ENCODE measurements around the gene CDC14A. TPM values are rescaled to one million over a fixed set of nuclear protein-coding genes. Genes with fewer than 3 reads are reported as not detected.

The CDC14A gene
- total and polyA plus RNA-seq, 2 of the 8 experiments (the other 6 are each of a cell fraction or from before 2014, with no cell fraction given): 3.2 to 8.9 TPM

DNA sequence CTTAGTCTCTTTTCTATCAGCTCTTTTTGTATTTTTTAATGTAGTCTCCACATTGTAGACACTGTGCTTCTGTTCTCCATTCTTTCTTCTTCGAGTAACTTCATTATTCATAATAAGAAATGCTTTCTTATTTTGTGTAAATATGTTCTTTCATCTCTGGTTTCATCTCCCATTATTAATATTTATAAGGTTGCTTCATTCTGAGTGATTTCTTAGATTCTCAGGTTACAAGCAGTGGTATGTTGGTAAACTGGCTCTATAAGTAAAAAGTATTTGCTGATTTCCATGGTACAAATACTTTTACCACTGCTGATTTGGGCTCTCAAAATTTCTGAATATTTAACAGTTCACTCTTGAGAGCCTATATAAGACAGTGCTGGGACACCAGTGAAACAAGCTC, 81.3 kb downstream of the CDC14A start (continued):
- TF ChIP-seq, protein P1, sequence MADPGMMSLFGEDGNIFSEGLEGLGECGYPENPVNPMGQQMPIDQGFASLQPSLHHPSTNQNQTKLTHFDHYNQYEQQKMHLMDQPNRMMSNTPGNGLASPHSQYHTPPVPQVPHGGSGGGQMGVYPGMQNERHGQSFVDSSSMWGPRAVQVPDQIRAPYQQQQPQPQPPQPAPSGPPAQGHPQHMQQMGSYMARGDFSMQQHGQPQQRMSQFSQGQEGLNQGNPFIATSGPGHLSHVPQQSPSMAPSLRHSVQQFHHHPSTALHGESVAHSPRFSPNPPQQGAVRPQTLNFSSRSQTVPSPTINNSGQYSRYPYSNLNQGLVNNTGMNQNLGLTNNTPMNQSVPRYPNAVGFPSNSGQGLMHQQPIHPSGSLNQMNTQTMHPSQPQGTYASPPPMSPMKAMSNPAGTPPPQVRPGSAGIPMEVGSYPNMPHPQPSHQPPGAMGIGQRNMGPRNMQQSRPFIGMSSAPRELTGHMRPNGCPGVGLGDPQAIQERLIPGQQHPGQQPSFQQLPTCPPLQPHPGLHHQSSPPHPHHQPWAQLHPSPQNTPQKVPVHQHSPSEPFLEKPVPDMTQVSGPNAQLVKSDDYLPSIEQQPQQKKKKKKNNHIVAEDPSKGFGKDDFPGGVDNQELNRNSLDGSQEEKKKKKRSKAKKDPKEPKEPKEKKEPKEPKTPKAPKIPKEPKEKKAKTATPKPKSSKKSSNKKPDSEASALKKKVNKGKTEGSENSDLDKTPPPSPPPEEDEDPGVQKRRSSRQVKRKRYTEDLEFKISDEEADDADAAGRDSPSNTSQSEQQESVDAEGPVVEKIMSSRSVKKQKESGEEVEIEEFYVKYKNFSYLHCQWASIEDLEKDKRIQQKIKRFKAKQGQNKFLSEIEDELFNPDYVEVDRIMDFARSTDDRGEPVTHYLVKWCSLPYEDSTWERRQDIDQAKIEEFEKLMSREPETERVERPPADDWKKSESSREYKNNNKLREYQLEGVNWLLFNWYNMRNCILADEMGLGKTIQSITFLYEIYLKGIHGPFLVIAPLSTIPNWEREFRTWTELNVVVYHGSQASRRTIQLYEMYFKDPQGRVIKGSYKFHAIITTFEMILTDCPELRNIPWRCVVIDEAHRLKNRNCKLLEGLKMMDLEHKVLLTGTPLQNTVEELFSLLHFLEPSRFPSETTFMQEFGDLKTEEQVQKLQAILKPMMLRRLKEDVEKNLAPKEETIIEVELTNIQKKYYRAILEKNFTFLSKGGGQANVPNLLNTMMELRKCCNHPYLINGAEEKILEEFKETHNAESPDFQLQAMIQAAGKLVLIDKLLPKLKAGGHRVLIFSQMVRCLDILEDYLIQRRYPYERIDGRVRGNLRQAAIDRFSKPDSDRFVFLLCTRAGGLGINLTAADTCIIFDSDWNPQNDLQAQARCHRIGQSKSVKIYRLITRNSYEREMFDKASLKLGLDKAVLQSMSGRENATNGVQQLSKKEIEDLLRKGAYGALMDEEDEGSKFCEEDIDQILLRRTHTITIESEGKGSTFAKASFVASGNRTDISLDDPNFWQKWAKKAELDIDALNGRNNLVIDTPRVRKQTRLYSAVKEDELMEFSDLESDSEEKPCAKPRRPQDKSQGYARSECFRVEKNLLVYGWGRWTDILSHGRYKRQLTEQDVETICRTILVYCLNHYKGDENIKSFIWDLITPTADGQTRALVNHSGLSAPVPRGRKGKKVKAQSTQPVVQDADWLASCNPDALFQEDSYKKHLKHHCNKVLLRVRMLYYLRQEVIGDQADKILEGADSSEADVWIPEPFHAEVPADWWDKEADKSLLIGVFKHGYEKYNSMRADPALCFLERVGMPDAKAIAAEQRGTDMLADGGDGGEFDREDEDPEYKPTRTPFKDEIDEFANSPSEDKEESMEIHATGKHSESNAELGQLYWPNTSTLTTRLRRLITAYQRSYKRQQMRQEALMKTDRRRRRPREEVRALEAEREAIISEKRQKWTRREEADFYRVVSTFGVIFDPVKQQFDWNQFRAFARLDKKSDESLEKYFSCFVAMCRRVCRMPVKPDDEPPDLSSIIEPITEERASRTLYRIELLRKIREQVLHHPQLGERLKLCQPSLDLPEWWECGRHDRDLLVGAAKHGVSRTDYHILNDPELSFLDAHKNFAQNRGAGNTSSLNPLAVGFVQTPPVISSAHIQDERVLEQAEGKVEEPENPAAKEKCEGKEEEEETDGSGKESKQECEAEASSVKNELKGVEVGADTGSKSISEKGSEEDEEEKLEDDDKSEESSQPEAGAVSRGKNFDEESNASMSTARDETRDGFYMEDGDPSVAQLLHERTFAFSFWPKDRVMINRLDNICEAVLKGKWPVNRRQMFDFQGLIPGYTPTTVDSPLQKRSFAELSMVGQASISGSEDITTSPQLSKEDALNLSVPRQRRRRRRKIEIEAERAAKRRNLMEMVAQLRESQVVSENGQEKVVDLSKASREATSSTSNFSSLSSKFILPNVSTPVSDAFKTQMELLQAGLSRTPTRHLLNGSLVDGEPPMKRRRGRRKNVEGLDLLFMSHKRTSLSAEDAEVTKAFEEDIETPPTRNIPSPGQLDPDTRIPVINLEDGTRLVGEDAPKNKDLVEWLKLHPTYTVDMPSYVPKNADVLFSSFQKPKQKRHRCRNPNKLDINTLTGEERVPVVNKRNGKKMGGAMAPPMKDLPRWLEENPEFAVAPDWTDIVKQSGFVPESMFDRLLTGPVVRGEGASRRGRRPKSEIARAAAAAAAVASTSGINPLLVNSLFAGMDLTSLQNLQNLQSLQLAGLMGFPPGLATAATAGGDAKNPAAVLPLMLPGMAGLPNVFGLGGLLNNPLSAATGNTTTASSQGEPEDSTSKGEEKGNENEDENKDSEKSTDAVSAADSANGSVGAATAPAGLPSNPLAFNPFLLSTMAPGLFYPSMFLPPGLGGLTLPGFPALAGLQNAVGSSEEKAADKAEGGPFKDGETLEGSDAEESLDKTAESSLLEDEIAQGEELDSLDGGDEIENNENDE (IDR thresholded peaks at IDR 0.05; ENCODE audit: insufficient replicate concordance, low read length): no peak
- TF ChIP-seq CREB1 (IDR thresholded peaks at IDR 0.05) (no peak), BACH1 (IDR thresholded peaks at IDR 0.05; ENCODE audit: low read length) (no peak), POLR2A (IDR thresholded peaks at IDR 0.05; ENCODE audit: control extremely low read depth in 1 of 2, low read depth in 2 of 2, low read length in 2 of 2) (no peak), GABPA (IDR thresholded peaks at IDR 0.05; ENCODE audit: borderline replicate concordance, insufficient read depth, low read length) (no peak), SIN3A (conservative IDR thresholded peaks at IDR 0.05 in 1 of 2, IDR thresholded peaks at IDR 0.05 in 1 of 2; ENCODE audit: low read depth in 1 of 2, low read length in 2 of 2) (no peak), CBX5 (IDR thresholded peaks at IDR 0.05; ENCODE audit: low read depth, low read length) (no peak), YY1 (IDR thresholded peaks at IDR 0.05; ENCODE audit: low read depth, low read length) (no peak), TBP (IDR thresholded peaks at IDR 0.05; ENCODE audit: low read depth, low read length) (no peak), CHD2 (IDR thresholded peaks at IDR 0.05; ENCODE audit: low read length) (no peak)
- TF ChIP-seq, protein P2, sequence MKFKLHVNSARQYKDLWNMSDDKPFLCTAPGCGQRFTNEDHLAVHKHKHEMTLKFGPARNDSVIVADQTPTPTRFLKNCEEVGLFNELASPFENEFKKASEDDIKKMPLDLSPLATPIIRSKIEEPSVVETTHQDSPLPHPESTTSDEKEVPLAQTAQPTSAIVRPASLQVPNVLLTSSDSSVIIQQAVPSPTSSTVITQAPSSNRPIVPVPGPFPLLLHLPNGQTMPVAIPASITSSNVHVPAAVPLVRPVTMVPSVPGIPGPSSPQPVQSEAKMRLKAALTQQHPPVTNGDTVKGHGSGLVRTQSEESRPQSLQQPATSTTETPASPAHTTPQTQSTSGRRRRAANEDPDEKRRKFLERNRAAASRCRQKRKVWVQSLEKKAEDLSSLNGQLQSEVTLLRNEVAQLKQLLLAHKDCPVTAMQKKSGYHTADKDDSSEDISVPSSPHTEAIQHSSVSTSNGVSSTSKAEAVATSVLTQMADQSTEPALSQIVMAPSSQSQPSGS (IDR thresholded peaks at IDR 0.05; ENCODE audit: low read length): no peak

Measured in H1 (cell line).